Left cardiac atrium (tissue), 4 donors: ENCODE results near the gene NEUROG1. TPM values are rescaled to one million over a fixed set of nuclear protein-coding genes. Genes with fewer than 3 reads are reported as not detected.
"Not testable (repeated sequence)": the region's sequence is repeated elsewhere in the genome, so short reads cannot be mapped to it uniquely, and the experiment has no call there.

Source experiments
- ATAC-seq, 2 donors: fragments of 200-7000 bp; cut with Tn5 transposase; one replicate each; pipeline ENCODE4 v1.9.1; 2020; ENCODE audit warnings: mild to moderate bottlenecking in 2 of 2, moderate library complexity in 2 of 2
- DNase-seq: peaks from one replicate; pipeline ENCODE4 v3.0.0-alpha.2; 2020
- intact Hi-C, 2 donors: fragments of 100-400 bp; cut with DNase I; formaldehyde crosslinking; loops; one replicate each; pipeline versions ENCODE4 v1.14.1 to v1.15.1; 2022 to 2023
- total RNA-seq, 2 donors: library from RNA; stranded (reverse); fragmentation: NEBNext Ultra II Directional; extraction: Animal tissue kit (Norgen Biotek cat#: 25700); gene quantifications; one replicate each; pipeline ENCODE4 v1.2.1, GENCODE V29; 2021
- donor health status: DM: no; HTN: yes; CAD: no.
- donor health status: DM: no; HTN: yes; CAD: no; lungs with severe emphysema.
- donor health status: DM: yes; HTN: yes; CAD: no.
- donor health status: Dilated cardiomyopathy.

Gene NEUROG1
- total RNA-seq, 2 donors from 2014 or later: not detected

- intact Hi-C loops: no loop called here
- no peak for ATAC-seq
Measured at GRCh38 chr5:135504376-135504775, 31.4 kb downstream of the NEUROG1 start.

GRCh38 chr5:135503871-135504270 lies 31.9 kb downstream of the NEUROG1 start:
- DNase-seq (no peak), ATAC-seq (no peak)
- intact Hi-C loops: no loop called here

More at GRCh38 chr5:135504376-135504775, 31.4 kb downstream of the NEUROG1 start:
- DNase-seq: no peak

- intact Hi-C loops: no loop called here
- ATAC-seq (no peak), DNase-seq (no peak)
Measured at GRCh38 chr5:135502836-135503520, 32.8 kb downstream of the NEUROG1 start.

GRCh38 chr5:135501965-135502364 lies 33.8 kb downstream of the NEUROG1 start:
- no peak for DNase-seq
- intact Hi-C loops: no loop called here
- ATAC-seq: no peak

- intact Hi-C loops: no loop called here
- ATAC-seq (no peak), DNase-seq (no peak)
Measured at GRCh38 chr5:135498637-135498995, 37.1 kb downstream of the NEUROG1 start.

GRCh38 chr5:135497971-135498636 lies 37.7 kb downstream of the NEUROG1 start:
- no peak for ATAC-seq
- intact Hi-C loops: no loop called here
- no peak for DNase-seq

- intact Hi-C loops, DNase-seq, ATAC-seq: not testable (repeated sequence)
Measured at GRCh38 chr5:135495531-135495930, 40.2 kb downstream of the NEUROG1 start.

GRCh38 chr5:135494196-135494595 lies 41.6 kb downstream of the NEUROG1 start:
- no peak for ATAC-seq
- intact Hi-C loops: no loop called here
- DNase-seq: no peak

GRCh38 chr5:135493406-135494180 lies 42.2 kb downstream of the NEUROG1 start:
- DNase-seq: no peak
- peak; percentile 51 to 64 for ATAC-seq
- intact Hi-C loops: no loop called here

GRCh38 chr5:135492319-135492626 lies 43.5 kb downstream of the NEUROG1 start:
- DNase-seq (no peak), ATAC-seq (no peak)
- intact Hi-C loops: no loop called here

GRCh38 chr5:135491552-135492318 lies 44.0 kb downstream of the NEUROG1 start:
- intact Hi-C loops: no loop called here
- no peak for ATAC-seq
- no peak for DNase-seq

GRCh38 chr5:135491038-135491551 lies 44.7 kb downstream of the NEUROG1 start:
- intact Hi-C loops: no loop called here
- ATAC-seq (no peak), DNase-seq (no peak)

GRCh38 chr5:135490245-135491037 lies 45.3 kb downstream of the NEUROG1 start:
- no peak for DNase-seq
- no peak for ATAC-seq
- intact Hi-C loops: no loop called here

- ATAC-seq (no peak), DNase-seq (no peak)
- intact Hi-C loops: no loop called here
Measured at GRCh38 chr5:135489466-135490244, 46.1 kb downstream of the NEUROG1 start.

- intact Hi-C loops: no loop called here
- DNase-seq (peak; percentile 45), ATAC-seq (peak; percentile 20 to 63)
Measured at GRCh38 chr5:135488727-135489465, 46.9 kb downstream of the NEUROG1 start.

GRCh38 chr5:135487839-135488514 lies 47.8 kb downstream of the NEUROG1 start:
- no peak for ATAC-seq
- intact Hi-C loops: no loop called here

GRCh38 chr5:135487037-135487395 lies 48.7 kb downstream of the NEUROG1 start:
- ATAC-seq: no peak
- intact Hi-C loops: no loop called here
- no peak for DNase-seq

More at GRCh38 chr5:135487839-135488514, 47.8 kb downstream of the NEUROG1 start:
- DNase-seq: no peak
